Right lobe of liver (tissue), 4 donors: ENCODE data around the gene GJC2.

Source experiments
- POLR2A ChIP-seq: fragments of 450-650 bp; IDR thresholded peaks from one replicate; pipeline ENCODE4 v1.6.1; 2017; ENCODE audit warnings: antibody characterized with exemption, mild to moderate bottlenecking
- TF ChIP-seq, protein P1 (sequence below), 4 donors: fragments of 200-600 bp in 3 of 4; fragments of 450-650 bp in 1 of 4; IDR thresholded peaks; one replicate each; pipeline versions ENCODE4 v1.5.1 to v1.8.0; 2016 to 2022; ENCODE audit warnings: antibody characterized with exemption in 4 of 4, mild to moderate bottlenecking in 2 of 4
- donor health status: DM: no; HTN: no; CAD: no.
- donor health status: DM: no; HTN: no; CAD: no.
- donor health status: DM: no; HTN: yes; CAD: no.

GRCh38 chr1:228161866-228162265, 12.1 kb downstream of the GJC2 start:
- TF ChIP-seq, protein P1, sequence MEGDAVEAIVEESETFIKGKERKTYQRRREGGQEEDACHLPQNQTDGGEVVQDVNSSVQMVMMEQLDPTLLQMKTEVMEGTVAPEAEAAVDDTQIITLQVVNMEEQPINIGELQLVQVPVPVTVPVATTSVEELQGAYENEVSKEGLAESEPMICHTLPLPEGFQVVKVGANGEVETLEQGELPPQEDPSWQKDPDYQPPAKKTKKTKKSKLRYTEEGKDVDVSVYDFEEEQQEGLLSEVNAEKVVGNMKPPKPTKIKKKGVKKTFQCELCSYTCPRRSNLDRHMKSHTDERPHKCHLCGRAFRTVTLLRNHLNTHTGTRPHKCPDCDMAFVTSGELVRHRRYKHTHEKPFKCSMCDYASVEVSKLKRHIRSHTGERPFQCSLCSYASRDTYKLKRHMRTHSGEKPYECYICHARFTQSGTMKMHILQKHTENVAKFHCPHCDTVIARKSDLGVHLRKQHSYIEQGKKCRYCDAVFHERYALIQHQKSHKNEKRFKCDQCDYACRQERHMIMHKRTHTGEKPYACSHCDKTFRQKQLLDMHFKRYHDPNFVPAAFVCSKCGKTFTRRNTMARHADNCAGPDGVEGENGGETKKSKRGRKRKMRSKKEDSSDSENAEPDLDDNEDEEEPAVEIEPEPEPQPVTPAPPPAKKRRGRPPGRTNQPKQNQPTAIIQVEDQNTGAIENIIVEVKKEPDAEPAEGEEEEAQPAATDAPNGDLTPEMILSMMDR (IDR thresholded peaks at IDR 0.05), result no peak
- TF ChIP-seq POLR2A, result no peak
